Esophagus squamous epithelium (tissue), 4 donors: Measurements from ENCODE around the gene PPARA.

Experiments used
- CTCF ChIP-seq, 6 experiments: fragments of 450-650 bp in 4 of 6; fragments of 200-600 bp in 2 of 6; sonication (generic) in 2 of 6; IDR thresholded peaks; one replicate each; pipeline ENCODE4 v1.5.1; 2016 to 2019; ENCODE audit warnings: antibody characterized with exemption in 6 of 6, mild to moderate bottlenecking in 4 of 6, moderate library complexity in 4 of 6
- POLR2A ChIP-seq, 4 donors: fragments of 450-650 bp; IDR thresholded peaks; one replicate each; pipeline ENCODE4 v1.6.1; 2017; ENCODE audit warnings: antibody characterized with exemption in 4 of 4, mild to moderate bottlenecking in 4 of 4, moderate library complexity in 3 of 4

- TF ChIP-seq CTCF (IDR thresholded peaks at IDR 0.05) (no peak), POLR2A (IDR thresholded peaks at IDR 0.05) (no peak)
Measured at GRCh38 chr22:46128606-46129005, 21.7 kb upstream of the PPARA start.
